ENCODE measurements around the gene GAB1. TPM values are rescaled to one million over a fixed set of nuclear protein-coding genes. Genes with fewer than 3 reads are reported as not detected.

Gene GAB1
- total RNA-seq: 10 to 100 TPM; 25.7 to 37.6 (median 32.8) TPM

GRCh38 chr4:143336781-143337599 is at the start of gene GAB1:
TSS of gene GAB1 (plus strand) at chr4:143336876. CDS start at chr4:143337189, 313 bp downstream.
- DNase-seq: no peak

GRCh38 chr4:143287572-143287923 is 49.1 kb upstream of the GAB1 start:
- peaks cover 9 to 58% (median 28%) of the 10 kb centered on the region in 3 donors for H3K4me1 ChIP-seq
- no peaks in the 10 kb centered on the region for H3K27me3 ChIP-seq
- WGBS, 2 donors: 18 to 21% methylated on average over 1 of the region's 3 CpGs
- no peaks in the 10 kb centered on the region for H3K9me3 ChIP-seq
- peak overlapping the region; percentile 67 to 83 (median 72) for H3K27ac ChIP-seq
- TF ChIP-seq CTCF (IDR thresholded peaks at IDR 0.05) (no peak), POLR2A (IDR thresholded peaks at IDR 0.05) (no peak)
- DNase-seq: no peak
- intact Hi-C loops (cut with DNase I): no loop called here
- no peak overlapping the region for H3K4me3 ChIP-seq
- H3K36me3 ChIP-seq: no peaks in the 10 kb centered on the region

More at GRCh38 chr4:143336781-143337599, at the start of gene GAB1:
- peak in 2 of 4 donors; percentile 10 to 67 for TF ChIP-seq POLR2A (IDR thresholded peaks at IDR 0.05)
- TF ChIP-seq CTCF (IDR thresholded peaks at IDR 0.05): peak in 3 of 6 experiments; percentile 7 to 26 (median 14)
- H3K27me3 ChIP-seq: no peaks in the 10 kb centered on the region
- 0% methylated on average over 4 to 18 of the region's 81 CpGs for WGBS, 2 donors
- H3K4me3 ChIP-seq: peak within 1 kb of the TSS; percentile 73 to 92 (median 84)
- peak within 1 kb of the TSS; percentile 93 to 98 (median 96) for H3K27ac ChIP-seq
- intact Hi-C loops (cut with DNase I): loop anchor here (10.0 kb wide), 1 partner anchor 58 kb away; no protein-coding TSS in a partner anchor
- H3K9me3 ChIP-seq: no peaks in the 10 kb centered on the region
- H3K36me3 ChIP-seq: no peaks in the 10 kb centered on the region
- H3K4me1 ChIP-seq: peaks cover 3 to 53% (median 8%) of the 10 kb centered on the region in 3 donors

- H3K27ac ChIP-seq: peak overlapping the region in 2 of 4 donors; percentile 13 to 83
- H3K9me3 ChIP-seq: no peaks in the 10 kb centered on the region
- WGBS, 2 donors: 77 to 88% methylated on average over 4 of the region's 4 CpGs
- no peaks in the 10 kb centered on the region for H3K36me3 ChIP-seq
- H3K4me1 ChIP-seq: peaks cover 9 to 64% (median 34%) of the 10 kb centered on the region in 3 donors
- no peaks in the 10 kb centered on the region for H3K27me3 ChIP-seq
- DNase-seq: no peak
- no peak overlapping the region for H3K4me3 ChIP-seq
- intact Hi-C loops (cut with DNase I): no loop called here
- TF ChIP-seq CTCF (IDR thresholded peaks at IDR 0.05) (no peak), POLR2A (IDR thresholded peaks at IDR 0.05) (no peak)
These were observed 48.5 kb upstream of the GAB1 start for GRCh38 chr4:143288171-143288570.

- intact Hi-C loops (cut with DNase I): no loop called here
- Histone ChIP-seq H3K27me3 (no peaks in the 10 kb centered on the region), H3K36me3 (no peaks in the 10 kb centered on the region), H3K4me3 (no peak overlapping the region), H3K9me3 (no peaks in the 10 kb centered on the region), H3K27ac (no peak overlapping the region), H3K4me1 (peaks cover 9 to 76% (median 40%) of the 10 kb centered on the region in 3 donors)
- DNase-seq: no peak
- TF ChIP-seq CTCF (IDR thresholded peaks at IDR 0.05) (no peak), POLR2A (IDR thresholded peaks at IDR 0.05) (no peak)
These were observed 47.3 kb upstream of the GAB1 start for GRCh38 chr4:143289370-143289769.

GRCh38 chr4:143291314-143291713 is 45.4 kb upstream of the GAB1 start:
- peak overlapping the region in 2 of 4 donors; percentile 12 to 14 for H3K27ac ChIP-seq
- H3K4me1 ChIP-seq: peaks cover 4 to 81% (median 39%) of the 10 kb centered on the region in 3 donors
- DNase-seq: no peak
- no peak overlapping the region for H3K4me3 ChIP-seq
- TF ChIP-seq CTCF (IDR thresholded peaks at IDR 0.05) (no peak), POLR2A (IDR thresholded peaks at IDR 0.05) (no peak)
- H3K9me3 ChIP-seq: no peaks in the 10 kb centered on the region
- no peaks in the 10 kb centered on the region for H3K27me3 ChIP-seq
- H3K36me3 ChIP-seq: no peaks in the 10 kb centered on the region
- intact Hi-C loops (cut with DNase I): no loop called here

Measured in esophagus squamous epithelium (tissue), 5 donors.